ENCODE results near the gene EML6. TPM values are rescaled to one million over a fixed set of nuclear protein-coding genes. Genes with fewer than 3 reads are reported as not detected.

The EML6 gene
- total RNA-seq, 1 experiment from 2014 or later, result 5.2 TPM

DNA sequence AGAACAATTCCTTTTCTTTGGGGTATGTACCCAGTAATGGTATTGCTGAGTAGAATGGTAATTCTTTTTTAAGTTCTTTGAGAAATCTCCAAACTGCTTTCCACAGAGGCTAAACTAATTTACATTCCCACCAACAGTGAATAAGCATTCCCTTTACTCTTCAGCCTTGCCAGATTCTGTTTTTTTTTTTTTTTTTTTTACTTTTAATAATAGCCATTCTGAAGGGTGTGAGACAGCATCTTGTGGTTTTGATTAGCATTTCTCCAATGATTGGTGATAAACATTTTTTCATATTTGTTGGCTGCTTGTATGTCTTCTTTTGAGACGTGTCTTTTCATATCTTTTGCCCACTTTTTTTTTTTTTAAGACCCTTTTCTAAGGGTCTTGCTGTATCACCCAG, 189.4 kb downstream of the EML6 start:
- H3K9me3 Mint-ChIP-seq (ENCODE audit: unreplicated experiment), result no peaks in the 10 kb centered on the region
- no peak overlapping the region for H3K4me3 Mint-ChIP-seq (ENCODE audit: unreplicated experiment)
- no peaks in the 10 kb centered on the region for H3K36me3 Mint-ChIP-seq (ENCODE audit: insufficient read depth, unreplicated experiment)
- no TSS peak for BruUV-seq (replicated peaks)
- H3K36me3 ChIP-seq (ENCODE audit: control insufficient read depth, insufficient read depth, low read length), result no peaks in the 10 kb centered on the region
- no peak for DNase-seq
- no peaks in the 10 kb centered on the region for H3K27me3 ChIP-seq (replicated peaks; ENCODE audit: control insufficient read depth, insufficient read depth, low read length)
- H3K27me3 Mint-ChIP-seq (ENCODE audit: insufficient read depth, unreplicated experiment), result no peaks in the 10 kb centered on the region
- no peaks in the 10 kb centered on the region for H3K4me1 Mint-ChIP-seq (ENCODE audit: low read depth, unreplicated experiment)
- ChIA-PET CTCF (no interaction called here), POLR2A (no interaction called here)
- no peak overlapping the region for H3K27ac Mint-ChIP-seq (ENCODE audit: unreplicated experiment)
- TF ChIP-seq, protein P1, sequence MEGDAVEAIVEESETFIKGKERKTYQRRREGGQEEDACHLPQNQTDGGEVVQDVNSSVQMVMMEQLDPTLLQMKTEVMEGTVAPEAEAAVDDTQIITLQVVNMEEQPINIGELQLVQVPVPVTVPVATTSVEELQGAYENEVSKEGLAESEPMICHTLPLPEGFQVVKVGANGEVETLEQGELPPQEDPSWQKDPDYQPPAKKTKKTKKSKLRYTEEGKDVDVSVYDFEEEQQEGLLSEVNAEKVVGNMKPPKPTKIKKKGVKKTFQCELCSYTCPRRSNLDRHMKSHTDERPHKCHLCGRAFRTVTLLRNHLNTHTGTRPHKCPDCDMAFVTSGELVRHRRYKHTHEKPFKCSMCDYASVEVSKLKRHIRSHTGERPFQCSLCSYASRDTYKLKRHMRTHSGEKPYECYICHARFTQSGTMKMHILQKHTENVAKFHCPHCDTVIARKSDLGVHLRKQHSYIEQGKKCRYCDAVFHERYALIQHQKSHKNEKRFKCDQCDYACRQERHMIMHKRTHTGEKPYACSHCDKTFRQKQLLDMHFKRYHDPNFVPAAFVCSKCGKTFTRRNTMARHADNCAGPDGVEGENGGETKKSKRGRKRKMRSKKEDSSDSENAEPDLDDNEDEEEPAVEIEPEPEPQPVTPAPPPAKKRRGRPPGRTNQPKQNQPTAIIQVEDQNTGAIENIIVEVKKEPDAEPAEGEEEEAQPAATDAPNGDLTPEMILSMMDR (IDR thresholded peaks at IDR 0.05; ENCODE audit: insufficient read depth in 1 of 2, low read depth in 1 of 2, low read length in 1 of 2, severe bottlenecking in 1 of 2, unreplicated experiment in 1 of 2), result no peak
- H3K4me3 ChIP-seq (ENCODE audit: low read depth, low read length), result no peak overlapping the region
- H3K4me1 ChIP-seq, result no peaks in the 10 kb centered on the region
- intact Hi-C loops (cut with micrococcal nuclease; ENCODE audit: unreplicated experiment), result no loop called here
- H3K9me3 ChIP-seq, result no peaks in the 10 kb centered on the region

DNA sequence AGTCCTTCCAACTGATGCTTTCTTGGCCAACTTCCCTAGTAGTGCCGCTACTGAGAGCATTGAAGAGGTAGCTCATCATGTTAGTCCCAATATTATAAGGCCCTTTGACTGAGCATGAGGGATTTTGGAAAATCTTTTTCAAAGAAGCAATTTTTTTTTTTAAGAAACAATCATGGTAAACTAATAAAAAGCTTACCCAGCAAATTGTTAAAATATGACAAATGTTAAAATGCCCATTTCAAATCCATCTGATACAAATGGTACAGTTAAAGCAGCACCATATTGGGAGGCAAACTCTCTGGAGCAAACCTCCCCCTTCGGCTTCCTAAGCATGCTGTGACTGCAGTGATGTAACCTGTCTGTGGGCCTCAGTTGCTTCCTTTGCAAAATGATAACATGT, 191.2 kb downstream of the EML6 start:
- Mint-ChIP-seq H3K4me1 (ENCODE audit: low read depth, unreplicated experiment) (no peaks in the 10 kb centered on the region), H3K36me3 (ENCODE audit: insufficient read depth, unreplicated experiment) (no peaks in the 10 kb centered on the region), H3K4me3 (ENCODE audit: unreplicated experiment) (no peak overlapping the region), H3K27ac (ENCODE audit: unreplicated experiment) (no peak overlapping the region), H3K27me3 (ENCODE audit: insufficient read depth, unreplicated experiment) (no peaks in the 10 kb centered on the region), H3K9me3 (ENCODE audit: unreplicated experiment) (no peaks in the 10 kb centered on the region)
- POLR2A ChIA-PET, result no interaction called here
- no peaks in the 10 kb centered on the region for H3K9me3 ChIP-seq
- H3K36me3 ChIP-seq (ENCODE audit: control insufficient read depth, insufficient read depth, low read length), result no peaks in the 10 kb centered on the region
- CTCF ChIA-PET, result no interaction called here
- H3K27me3 ChIP-seq (replicated peaks; ENCODE audit: control insufficient read depth, insufficient read depth, low read length), result no peaks in the 10 kb centered on the region
- DNase-seq, result no peak
- H3K4me3 ChIP-seq (ENCODE audit: low read depth, low read length), result no peak overlapping the region
- BruUV-seq (replicated peaks), result no TSS peak
- H3K4me1 ChIP-seq, result no peaks in the 10 kb centered on the region
- TF ChIP-seq, protein P1 (IDR thresholded peaks at IDR 0.05; ENCODE audit: insufficient read depth in 1 of 2, low read depth in 1 of 2, low read length in 1 of 2, severe bottlenecking in 1 of 2, unreplicated experiment in 1 of 2), result no peak
- intact Hi-C loops (cut with micrococcal nuclease; ENCODE audit: unreplicated experiment), result no loop called here

DNA sequence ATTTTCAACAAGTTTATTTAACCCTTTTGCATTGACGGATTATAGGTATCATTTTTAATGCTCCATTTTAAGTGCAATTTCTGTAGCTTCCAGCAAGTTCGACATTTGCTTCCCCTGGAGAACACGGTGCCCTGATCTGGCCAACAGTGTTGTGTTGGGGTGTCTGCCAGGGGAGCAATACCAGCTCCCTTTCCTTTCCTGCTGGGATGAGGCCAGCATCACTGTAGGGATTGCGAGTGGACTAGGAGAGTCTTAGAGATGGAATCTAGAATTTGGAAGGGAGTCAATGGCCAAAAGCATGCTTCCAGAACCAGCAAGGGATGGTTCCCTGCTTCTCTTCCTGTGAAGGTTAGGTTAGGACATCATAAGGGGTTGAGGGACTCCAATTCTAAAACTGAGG, 191.6 kb downstream of the EML6 start:
- ChIA-PET CTCF (no interaction called here), POLR2A (no interaction called here)
- Mint-ChIP-seq H3K27ac (ENCODE audit: unreplicated experiment) (no peak overlapping the region), H3K9me3 (ENCODE audit: unreplicated experiment) (peaks cover 4% of the 10 kb centered on the region), H3K4me3 (ENCODE audit: unreplicated experiment) (no peak overlapping the region), H3K36me3 (ENCODE audit: insufficient read depth, unreplicated experiment) (no peaks in the 10 kb centered on the region), H3K27me3 (ENCODE audit: insufficient read depth, unreplicated experiment) (no peaks in the 10 kb centered on the region), H3K4me1 (ENCODE audit: low read depth, unreplicated experiment) (no peaks in the 10 kb centered on the region)
- DNase-seq, result no peak
- Histone ChIP-seq H3K4me3 (ENCODE audit: low read depth, low read length) (no peak overlapping the region), H3K9me3 (no peaks in the 10 kb centered on the region), H3K4me1 (no peaks in the 10 kb centered on the region), H3K27me3 (replicated peaks; ENCODE audit: control insufficient read depth, insufficient read depth, low read length) (no peaks in the 10 kb centered on the region), H3K36me3 (ENCODE audit: control insufficient read depth, insufficient read depth, low read length) (no peaks in the 10 kb centered on the region)
- BruUV-seq (replicated peaks), result no TSS peak
- TF ChIP-seq, protein P1 (IDR thresholded peaks at IDR 0.05; ENCODE audit: insufficient read depth in 1 of 2, low read depth in 1 of 2, low read length in 1 of 2, severe bottlenecking in 1 of 2, unreplicated experiment in 1 of 2), result no peak
- intact Hi-C loops (cut with micrococcal nuclease; ENCODE audit: unreplicated experiment), result no loop called here

Measured in Caco-2 (cell line).